Kidney (tissue), 14 donors: Measurements from ENCODE around the gene FCN1. TPM values are rescaled to one million over a fixed set of nuclear protein-coding genes. Genes with fewer than 3 reads are reported as not detected.
A peak's percentile ranks its signal among the peaks of the same experiment; 100 is the strongest.

ENCODE experiments used
- DNase-seq, 5 donors: peaks; one replicate each; pipeline ENCODE4 v3.0.0-alpha.2; 2013 to 2020
- FAIRE-seq: peaks from 2 replicates; lab custom pipeline; 2012; peaks lifted over from hg19 to GRCh38; lab: Jason Lieb, UNC
- H3K27ac ChIP-seq, 2 donors: one replicate each; pipeline ENCODE4 v1.7.0; 2013; ENCODE audit warnings: low read depth in 2 of 2, low read length in 2 of 2, inconsistent platforms in 1 of 2
- H3K27me3 ChIP-seq: one replicate; pipeline ENCODE4 v1.7.1; 2013; ENCODE audit warnings: low read length, inconsistent platforms; ENCODE audit not compliant: control insufficient read depth, insufficient read depth
- H3K36me3 ChIP-seq, 3 donors: one replicate each; pipeline versions ENCODE4 v1.7.0 to v1.7.1; 2013; ENCODE audit warnings: low read length in 3 of 3, control low read depth in 1 of 3, inconsistent platforms in 1 of 3; ENCODE audit not compliant: insufficient read depth in 3 of 3, control insufficient read depth in 2 of 3
- H3K4me1 ChIP-seq, 3 donors: one replicate each; pipeline versions ENCODE4 v1.7.0 to v1.7.1; 2013; ENCODE audit warnings: low read length in 3 of 3, inconsistent platforms in 1 of 3, low read depth in 1 of 3; ENCODE audit not compliant: control insufficient read depth in 2 of 3, insufficient read depth in 2 of 3
- H3K4me3 ChIP-seq, 3 donors: one replicate each; pipeline versions ENCODE4 v1.7.0 to v1.8.1; 2013; ENCODE audit warnings: low read length in 3 of 3, control low read depth in 1 of 3, inconsistent platforms in 1 of 3
- H3K9ac ChIP-seq, 3 donors: one replicate each; pipeline versions ENCODE4 v1.7.0 to v1.7.1; 2013; ENCODE audit warnings: low read length in 3 of 3, control low read depth in 1 of 3, inconsistent platforms in 1 of 3
- H3K9me3 ChIP-seq, 3 donors: one replicate each; pipeline versions ENCODE4 v1.7.0 to v1.7.1; 2013; ENCODE audit warnings: low read length in 3 of 3, control low read depth in 1 of 3, inconsistent platforms in 1 of 3; ENCODE audit not compliant: control insufficient read depth in 2 of 3, insufficient read depth in 1 of 3
- CTCF ChIP-seq: IDR thresholded peaks from 3 replicates; pipeline ENCODE4 v1.5.1; 2012; ENCODE audit warnings: mild to moderate bottlenecking, moderate library complexity, borderline replicate concordance; ENCODE audit not compliant: insufficient read depth; ENCODE audit errors: extremely low read depth
- intact Hi-C: fragments of 100-400 bp; cut with DNase I; formaldehyde crosslinking; loops from one replicate; pipeline ENCODE4 v1.11.1; 2022
- polyA plus RNA-seq: library from polyadenylated mRNA; stranded (reverse); fragments of 350-450 nt; fragmentation: Illumina TruSeq; extraction: RNeasy Lipid Tissue Mini Kit (QIAGEN cat#74804); gene quantifications from one replicate; pipeline ENCODE4 v1.2.3, GENCODE V29; 2014; ENCODE audit warnings: low read depth, low replicate concordance; ENCODE audit not compliant: insufficient read depth
- total RNA-seq: library from RNA; stranded (reverse); fragmentation: NEBNext Ultra II Directional; extraction: Animal tissue kit (Norgen Biotek cat#: 25700); gene quantifications from one replicate; pipeline ENCODE4 v1.2.1, GENCODE V29; 2021
- donor health status: control.
- donor health status: control.
- donor health status: control.
- donor health status: control.
- donor health status: control.
- donor health status: DM: yes; HTN: yes; CAD: no.
- donor health status: Normal renal cell carcinoma (clear cell type).

The FCN1 gene
- total and polyA plus RNA-seq, 2 donors from 2014 or later = 3.2 to 13.0 TPM

GRCh38 chr9:134947265-134947955 is 29.7 kb upstream of the FCN1 start:
- no peaks in the 10 kb centered on the region for H3K4me1 ChIP-seq
- no peaks in the 10 kb centered on the region for H3K27me3 ChIP-seq
- H3K4me3 ChIP-seq = no peak overlapping the region
- no peak overlapping the region for H3K27ac ChIP-seq
- no peaks in the 10 kb centered on the region for H3K36me3 ChIP-seq
- intact Hi-C loops = no loop called here
- no peak for FAIRE-seq
- peak in 4 of 5 donors; percentile 73 to 82 (median 79) for DNase-seq
- H3K9ac ChIP-seq = no peak overlapping the region
- H3K9me3 ChIP-seq = peaks cover 0 to 7% (median 0%) of the 10 kb centered on the region in 3 donors
- no peak for TF ChIP-seq CTCF

GRCh38 chr9:134946663-134947062 is 29.0 kb upstream of the FCN1 start:
- DNase-seq = no peak
- TF ChIP-seq CTCF = no peak
- Histone ChIP-seq H3K36me3 (no peaks in the 10 kb centered on the region), H3K27me3 (no peaks in the 10 kb centered on the region), H3K9ac (no peak overlapping the region), H3K9me3 (no peaks in the 10 kb centered on the region), H3K27ac (no peak overlapping the region), H3K4me3 (no peak overlapping the region), H3K4me1 (no peaks in the 10 kb centered on the region)
- no peak for FAIRE-seq
- intact Hi-C loops = no loop called here

- no peak overlapping the region for H3K27ac ChIP-seq
- H3K4me3 ChIP-seq = no peak overlapping the region
- no peaks in the 10 kb centered on the region for H3K4me1 ChIP-seq
- H3K27me3 ChIP-seq = no peaks in the 10 kb centered on the region
- H3K9ac ChIP-seq = no peak overlapping the region
- H3K9me3 ChIP-seq = no peaks in the 10 kb centered on the region
- TF ChIP-seq CTCF = no peak
- DNase-seq = no peak
- H3K36me3 ChIP-seq = no peaks in the 10 kb centered on the region
- no peak for FAIRE-seq
- intact Hi-C loops = no loop called here
These were observed 28.0 kb upstream of the FCN1 start for GRCh38 chr9:134945509-134946275.
